Gastrocnemius medialis (tissue), 4 donors: ENCODE results near the gene ENO4.

Source experiments
- CTCF ChIP-seq, 5 experiments: fragments of 450-650 bp in 3 of 5; fragments of 200-600 bp in 2 of 5; sonication (generic) in 2 of 5; IDR thresholded peaks in 4 of 5; conservative IDR thresholded peaks in 1 of 5; 1 replicate in 4 of 5; 2 replicates in 1 of 5; pipeline ENCODE4 v1.5.1; 2016 to 2019; ENCODE audit warnings: antibody characterized with exemption in 5 of 5, mild to moderate bottlenecking in 3 of 5, moderate library complexity in 3 of 5
- POLR2A ChIP-seq, 2 donors: fragments of 450-650 bp; IDR thresholded peaks; one replicate each; pipeline ENCODE4 v1.6.1; 2017; ENCODE audit warnings: antibody characterized with exemption in 2 of 2, mild to moderate bottlenecking in 2 of 2, moderate library complexity in 2 of 2

- TF ChIP-seq POLR2A (IDR thresholded peaks at IDR 0.05), result no peak
- TF ChIP-seq CTCF (IDR thresholded peaks at IDR 0.05 in 4 of 5, conservative IDR thresholded peaks at IDR 0.05 in 1 of 5), result no peak
These were observed 39.2 kb upstream of the ENO4 start for GRCh38 chr10:116810120-116810500.
